Subcutaneous adipose tissue (tissue), 4 donors: Measurements from ENCODE around the gene MCC. TPM values are rescaled to one million over a fixed set of nuclear protein-coding genes. Genes with fewer than 3 reads are reported as not detected.

Experiments used
- CTCF ChIP-seq: fragments of 450-650 bp; IDR thresholded peaks from one replicate; pipeline ENCODE4 v1.5.1; 2016; ENCODE audit warnings: low read depth, mild to moderate bottlenecking, control low read depth, antibody characterized with exemption, moderate library complexity
- total RNA-seq, 4 donors: library from RNA; depleted of rRNA; stranded (reverse); fragments of >200 nt; gene quantifications; one replicate each; pipeline ENCODE4 v1.1.0, GENCODE V29; 2016

The MCC gene
- total RNA-seq, 4 donors from 2014 or later = 15.0 to 57.3 (median 23.7) TPM

GRCh38 chr5:113389116-113389515 is 99.1 kb downstream of the MCC start:
- TF ChIP-seq CTCF = no peak

GRCh38 chr5:113387844-113388243 is 100.4 kb downstream of the MCC start:
- TF ChIP-seq CTCF = no peak

GRCh38 chr5:113384782-113385285 is 103.4 kb downstream of the MCC start:
- TF ChIP-seq CTCF = no peak

GRCh38 chr5:113382731-113383130 is 105.5 kb downstream of the MCC start:
- no peak for TF ChIP-seq CTCF

- TF ChIP-seq CTCF = no peak
Observed at GRCh38 chr5:113381791-113382190, 106.5 kb downstream of the MCC start.

GRCh38 chr5:113380807-113381326 is 107.4 kb downstream of the MCC start:
- no peak for TF ChIP-seq CTCF

GRCh38 chr5:113379936-113380806 is 108.1 kb downstream of the MCC start:
- no peak for TF ChIP-seq CTCF
